HG03342 (cell line): ENCODE data around the gene CHI3L1.
"Not testable (repeated sequence)": the region's sequence is repeated elsewhere in the genome, so short reads cannot be mapped to it uniquely, and the experiment has no call there.

Experiments
- ATAC-seq: cut with Tn5 transposase; IDR thresholded peaks from one replicate; pipeline ENCODE4 v1.9.1; 2021; ENCODE audit warnings: mild to moderate bottlenecking, moderate library complexity; ENCODE audit not compliant: unreplicated experiment

The CHI3L1 gene

GRCh38 chr1:203186446-203187303, at the start of gene CHI3L1:
TSS of gene CHI3L1 (minus strand) at chr1:203186704. CDS start at chr1:203186623, 81 bp downstream.
- no peak for ATAC-seq

GRCh38 chr1:203234901-203235300, 48.4 kb upstream of the CHI3L1 start:
- not testable (repeated sequence) for ATAC-seq

GRCh38 chr1:203229471-203230135, 43.1 kb upstream of the CHI3L1 start, which contains the start of gene CHIT1:
TSS of gene CHIT1 (minus strand) at chr1:203229673. CDS start at chr1:203229636, 37 bp downstream.
- no peak for ATAC-seq

DNA sequence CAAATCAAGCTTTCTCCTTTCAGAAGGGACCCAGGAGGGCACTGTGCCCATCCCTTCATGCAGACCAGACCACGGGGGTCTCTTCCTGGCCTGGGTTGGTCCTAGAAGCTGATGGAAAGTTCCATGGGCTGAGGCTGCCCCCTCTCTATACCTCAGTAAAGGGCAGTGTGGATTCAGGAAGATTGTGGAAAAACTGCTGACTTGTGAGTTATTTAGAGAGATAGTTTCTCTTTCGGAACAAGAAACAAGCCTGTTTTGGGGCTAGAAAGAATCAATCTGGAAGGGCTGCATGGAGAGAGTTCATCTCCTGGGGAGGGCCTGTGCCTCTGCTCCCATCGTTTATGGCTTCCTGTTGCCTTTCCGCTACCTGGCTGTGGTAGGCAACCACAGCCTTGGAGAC, 42.2 kb upstream of the CHI3L1 start:
- ATAC-seq, result no peak

GRCh38 chr1:203227371-203228083, 41.0 kb upstream of the CHI3L1 start:
- no peak for ATAC-seq

DNA sequence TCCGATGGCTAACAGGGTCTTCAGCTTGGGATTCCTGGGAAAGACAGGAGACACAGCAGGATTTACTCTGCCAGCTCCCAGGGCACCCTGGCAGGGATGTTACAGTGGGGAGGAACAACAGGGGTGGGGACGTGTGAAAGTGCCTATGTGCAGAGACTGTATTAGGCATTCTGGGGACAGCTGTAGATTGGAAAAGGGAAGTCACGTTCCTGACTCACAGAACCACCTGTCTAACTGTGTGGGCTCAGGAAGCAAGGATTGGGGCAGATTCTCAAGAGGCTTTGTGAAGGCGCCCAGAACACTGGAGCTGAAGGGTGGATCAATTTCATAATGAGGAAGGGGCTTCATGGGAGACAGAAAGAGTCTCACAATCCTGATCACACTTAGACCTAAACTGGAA, 38.6 kb upstream of the CHI3L1 start:
- ATAC-seq, result no peak

DNA sequence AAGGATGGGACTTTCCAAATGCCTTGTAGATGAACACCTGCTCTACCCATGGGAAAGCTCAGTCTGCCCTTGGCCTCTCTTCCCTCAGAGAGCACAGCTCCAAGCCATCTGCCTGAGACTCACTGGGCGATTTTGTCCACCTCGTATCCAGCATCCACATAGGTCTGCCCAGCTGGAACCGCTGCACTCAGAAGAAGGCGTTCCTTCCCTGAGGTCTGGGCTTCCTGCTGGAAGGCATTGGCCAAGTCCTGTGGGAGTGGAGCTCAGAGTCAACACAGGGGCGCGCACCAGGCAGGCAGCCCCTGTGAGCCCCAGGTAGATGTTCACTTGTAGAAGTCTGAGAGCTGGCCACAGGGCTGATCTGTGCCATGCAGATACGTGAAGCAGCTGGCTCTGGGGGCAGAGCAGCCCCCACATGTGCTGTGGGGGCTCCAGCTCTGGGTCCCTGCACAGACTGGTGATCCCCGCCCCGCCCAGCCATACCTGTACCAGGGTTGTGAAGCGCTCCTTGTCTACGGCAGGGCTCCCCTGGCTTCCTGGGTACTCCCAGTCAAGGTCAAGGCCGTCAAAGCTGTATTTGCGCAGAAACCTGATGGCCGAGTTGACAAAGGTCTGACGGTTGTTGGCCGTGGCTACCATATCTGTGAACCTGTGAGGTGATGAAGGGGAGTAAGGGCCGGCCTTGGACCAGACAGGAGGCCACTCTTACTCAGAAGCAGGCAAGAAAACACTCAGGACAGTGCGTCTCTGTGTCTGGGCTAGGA, 36.7 kb upstream of the CHI3L1 start:
- ATAC-seq, result no peak

DNA sequence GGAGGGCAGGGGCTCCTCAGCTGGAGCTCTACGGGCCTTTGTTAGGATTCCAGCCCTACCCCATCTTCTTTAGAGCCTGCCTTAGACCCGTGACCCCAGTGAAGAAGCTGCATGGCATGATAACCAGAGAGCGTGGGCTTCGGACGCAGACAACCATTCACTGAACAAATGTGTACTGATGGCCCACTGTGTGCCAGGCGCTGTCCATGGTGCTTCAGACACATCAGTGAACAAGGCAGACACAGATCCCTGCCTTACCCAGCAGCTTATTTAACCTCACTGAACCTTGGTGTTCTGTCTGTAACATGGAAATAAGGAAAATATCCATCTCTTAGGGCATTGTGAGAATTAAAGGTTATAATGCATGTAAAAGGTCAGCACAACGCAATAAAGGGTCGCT, 33.4 kb upstream of the CHI3L1 start:
- no peak for ATAC-seq

- no peak for ATAC-seq
Measured at GRCh38 chr1:203219171-203219570, 32.7 kb upstream of the CHI3L1 start.

DNA sequence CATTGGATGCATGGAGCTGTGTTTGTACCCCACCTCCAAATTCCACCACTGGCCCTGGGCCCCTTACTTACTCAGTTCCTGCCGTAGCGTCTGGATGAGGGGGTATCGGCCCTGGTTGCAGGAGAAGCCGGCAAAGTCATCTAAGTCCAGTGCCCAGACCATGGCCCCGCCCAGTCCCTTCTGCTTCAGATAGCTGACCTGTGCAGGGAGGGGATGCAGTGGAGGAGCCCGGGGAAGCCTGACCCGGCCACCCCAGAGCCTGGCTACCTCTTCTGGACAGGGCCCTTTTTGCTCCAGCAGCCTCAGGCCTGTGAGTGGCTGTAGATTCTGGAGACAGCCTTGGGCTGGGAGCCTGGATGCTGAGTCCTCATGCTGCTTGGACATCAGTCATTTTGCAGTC, 31.2 kb upstream of the CHI3L1 start:
- ATAC-seq, result no peak

DNA sequence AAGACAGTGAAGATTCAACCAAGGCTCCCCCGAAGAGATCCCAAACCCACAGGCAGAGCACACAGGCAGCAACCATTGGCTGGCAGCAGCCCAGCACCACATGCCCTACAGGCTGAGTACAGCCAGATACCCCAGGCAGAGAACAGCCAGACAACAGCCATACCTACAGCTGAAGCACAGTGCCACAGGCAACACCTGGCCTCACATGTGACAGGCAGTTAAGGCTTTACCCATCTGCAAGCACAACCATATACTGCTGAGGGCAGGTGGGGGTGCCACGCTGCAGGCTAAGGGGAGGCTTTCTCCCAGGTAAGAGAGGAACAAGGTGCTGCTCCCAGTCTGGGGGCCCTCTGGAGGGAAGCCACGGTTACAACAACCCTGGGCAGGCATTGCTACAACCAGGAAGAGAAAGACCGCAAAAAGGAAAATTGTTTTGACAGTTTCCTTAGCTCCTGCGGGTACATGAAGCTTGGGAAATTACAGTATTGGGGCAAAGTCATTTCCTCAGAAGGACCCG, 30.7 kb upstream of the CHI3L1 start:
- no peak for ATAC-seq

- no peak for ATAC-seq
Measured at GRCh38 chr1:203216274-203217138, 30.0 kb upstream of the CHI3L1 start.

DNA sequence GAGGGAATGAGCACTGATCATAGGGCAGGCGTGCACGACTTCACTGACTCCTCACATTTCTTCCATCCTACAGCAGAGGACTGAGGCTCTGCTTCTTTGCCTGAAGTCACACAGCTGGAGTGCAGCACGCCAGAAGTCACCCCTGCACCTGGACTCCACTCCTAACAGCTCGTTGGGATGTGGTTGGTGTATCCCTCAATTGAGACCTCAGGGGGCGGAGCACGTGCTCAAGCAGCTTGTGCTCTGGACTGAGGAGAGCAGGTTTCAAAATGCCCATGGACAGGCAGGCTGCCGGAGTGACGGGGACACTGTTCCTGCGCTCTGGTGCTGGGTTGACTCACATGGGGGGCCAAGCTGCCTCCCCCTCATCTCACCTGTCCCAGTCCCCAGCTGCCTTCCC, 29.1 kb upstream of the CHI3L1 start:
- ATAC-seq, result no peak

DNA sequence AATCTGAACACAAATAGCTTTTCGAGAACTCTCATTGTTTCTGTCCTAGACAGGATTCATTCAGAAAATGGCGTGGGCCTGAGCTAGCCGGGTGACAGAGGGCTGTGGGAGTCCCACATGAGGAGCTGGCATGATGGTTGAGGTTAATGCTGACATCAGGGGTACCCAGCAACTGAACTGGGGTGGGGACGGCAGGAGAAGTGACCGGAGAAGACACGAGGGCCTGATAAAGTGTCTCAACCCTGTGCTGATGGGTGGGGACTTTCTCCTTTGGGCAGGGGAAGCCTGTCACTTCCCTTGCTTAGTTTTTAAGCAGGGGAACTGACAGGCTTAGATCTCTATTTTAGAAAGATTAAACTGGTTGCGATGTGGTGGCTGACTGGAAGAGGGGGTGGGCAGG, 28.4 kb upstream of the CHI3L1 start:
- no peak for ATAC-seq

- no peak for ATAC-seq
Measured at GRCh38 chr1:203213126-203213525, 26.6 kb upstream of the CHI3L1 start.

GRCh38 chr1:203211812-203212211, 25.3 kb upstream of the CHI3L1 start:
- ATAC-seq, result no peak

- ATAC-seq, result no peak
Measured at GRCh38 chr1:203210988-203211387, 24.5 kb upstream of the CHI3L1 start.

- no peak for ATAC-seq
Measured at GRCh38 chr1:203210350-203210749, 23.8 kb upstream of the CHI3L1 start.

GRCh38 chr1:203208181-203208580, 21.7 kb upstream of the CHI3L1 start:
- ATAC-seq, result no peak

DNA sequence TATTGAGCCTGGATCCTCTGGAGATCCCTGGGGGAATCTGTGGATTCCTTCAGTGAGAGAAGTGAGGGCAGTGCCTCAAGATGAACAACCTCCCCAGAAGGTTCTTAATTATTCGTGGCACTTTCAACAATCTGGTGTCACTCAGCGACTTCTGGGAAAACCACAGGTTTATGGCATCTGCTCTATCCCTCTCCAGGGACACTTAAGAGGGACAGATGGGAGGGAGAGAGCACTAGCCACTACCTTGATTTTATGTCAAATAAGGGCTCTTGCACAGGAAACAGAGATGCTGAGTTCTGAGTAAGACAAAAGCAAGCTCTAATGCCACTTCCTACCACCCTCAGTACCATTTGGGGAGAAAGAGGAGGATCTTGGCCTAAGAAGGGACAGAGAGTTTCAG, 21.2 kb upstream of the CHI3L1 start:
- no peak for ATAC-seq
